ENCODE measurements around the gene EFCAB10. TPM values are rescaled to one million over a fixed set of nuclear protein-coding genes. Genes with fewer than 3 reads are reported as not detected.
"Not testable (repeated sequence)": the region's sequence is repeated elsewhere in the genome, so short reads cannot be mapped to it uniquely, and the experiment has no call there.

EFCAB10 gene
- total RNA-seq, 1 donor from 2014 or later = not detected

GRCh38 chr7:105531792-105532671 is 49.3 kb downstream of the EFCAB10 start, which contains the start of gene RINT1:
RINT1 (plus strand) TSS chr7:105532201; CDS start chr7:105532316, 115 bp downstream.
- CTCF ChIA-PET = interaction anchor here (0.5 to 1.1 kb wide), 4 partner anchors 13 to 471 kb away, joined by 3 read pairs; no protein-coding TSS in a partner anchor
- Mint-ChIP-seq H3K4me3 (peak within 1 kb of the TSS; percentile 91), H3K27me3 (no peaks in the 10 kb centered on the region), H3K36me3 (ENCODE audit: low read depth) (peaks cover 22% of the 10 kb centered on the region), H3K27ac (peak within 1 kb of the TSS; percentile 96), H3K4me1 (peaks cover 33% of the 10 kb centered on the region), H3K9me3 (no peaks in the 10 kb centered on the region)
- TF ChIP-seq CTCF (IDR thresholded peaks at IDR 0.05) = no peak
- peak; percentile 92 for ATAC-seq (ENCODE audit: low read depth)
- intact Hi-C loops (cut with micrococcal nuclease) = loop anchor here (1.0 to 5.0 kb wide), 6 partner anchors 10 to 1635 kb away; partner anchors contain the start of genes HBP1, ORC5 and PUS7
- POLR2A ChIA-PET = interaction anchor here (0.6 to 2.8 kb wide), 22 partner anchors 8 to 1638 kb away, joined by 3 to 24 read pairs (median 4); partner anchors contain the start of genes KMT2E, PUS7, SRPK2 and SYPL1
- peak; percentile 90 for DNase-seq

GRCh38 chr7:105530546-105530945 is 50.7 kb downstream of the EFCAB10 start:
- Mint-ChIP-seq H3K4me3 (peak overlapping the region; percentile 38), H3K36me3 (ENCODE audit: low read depth) (peaks cover 14% of the 10 kb centered on the region), H3K4me1 (peaks cover 31% of the 10 kb centered on the region), H3K9me3 (no peaks in the 10 kb centered on the region), H3K27ac (no peak overlapping the region), H3K27me3 (no peaks in the 10 kb centered on the region)
- intact Hi-C loops (cut with micrococcal nuclease) = loop anchor here (5.0 kb wide), 2 partner anchors 1323 to 1637 kb away; partner anchors contain the start of genes HBP1 and ORC5
- DNase-seq = no peak
- CTCF ChIA-PET = no interaction called here
- POLR2A ChIA-PET = interaction anchor here (0.7 to 1.0 kb wide), 3 partner anchors 9 to 540 kb away, joined by 3 to 5 read pairs (median 3); no protein-coding TSS in a partner anchor
- no peak for ATAC-seq (ENCODE audit: low read depth)
- no peak for TF ChIP-seq CTCF (IDR thresholded peaks at IDR 0.05)

DNA sequence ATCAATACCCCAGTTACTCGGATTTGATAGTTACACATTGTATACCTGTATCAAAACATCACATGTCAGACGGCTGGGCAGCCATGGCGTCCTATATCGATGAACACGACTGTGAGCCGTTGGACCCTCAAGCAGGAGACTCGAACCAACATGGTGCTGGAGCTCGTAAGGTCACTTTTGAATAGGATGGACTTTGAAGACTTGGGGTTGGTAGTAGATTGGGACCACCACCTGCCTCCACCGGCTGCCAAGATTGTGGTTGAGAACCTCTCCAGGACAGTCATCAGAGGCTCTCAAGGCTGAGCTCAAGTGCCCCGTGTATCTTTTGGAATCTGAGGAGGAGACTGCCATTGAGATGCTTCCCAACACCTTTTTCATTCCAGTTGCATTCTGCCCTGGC is 51.2 kb downstream of the EFCAB10 start:
- no peak for DNase-seq
- Mint-ChIP-seq H3K36me3 (ENCODE audit: low read depth) (peaks cover 14% of the 10 kb centered on the region), H3K4me1 (peaks cover 33% of the 10 kb centered on the region), H3K27ac (no peak overlapping the region), H3K4me3 (peak overlapping the region; percentile 38), H3K27me3 (no peaks in the 10 kb centered on the region), H3K9me3 (no peaks in the 10 kb centered on the region)
- no peak for ATAC-seq (ENCODE audit: low read depth)
- POLR2A ChIA-PET = interaction anchor here (0.7 to 1.0 kb wide), 3 partner anchors 9 to 540 kb away, joined by 3 to 5 read pairs (median 3); no protein-coding TSS in a partner anchor
- no peak for TF ChIP-seq CTCF (IDR thresholded peaks at IDR 0.05)
- CTCF ChIA-PET = no interaction called here
- intact Hi-C loops (cut with micrococcal nuclease) = loop anchor here (5.0 kb wide), 2 partner anchors 1323 to 1637 kb away; partner anchors contain the start of genes HBP1 and ORC5

DNA sequence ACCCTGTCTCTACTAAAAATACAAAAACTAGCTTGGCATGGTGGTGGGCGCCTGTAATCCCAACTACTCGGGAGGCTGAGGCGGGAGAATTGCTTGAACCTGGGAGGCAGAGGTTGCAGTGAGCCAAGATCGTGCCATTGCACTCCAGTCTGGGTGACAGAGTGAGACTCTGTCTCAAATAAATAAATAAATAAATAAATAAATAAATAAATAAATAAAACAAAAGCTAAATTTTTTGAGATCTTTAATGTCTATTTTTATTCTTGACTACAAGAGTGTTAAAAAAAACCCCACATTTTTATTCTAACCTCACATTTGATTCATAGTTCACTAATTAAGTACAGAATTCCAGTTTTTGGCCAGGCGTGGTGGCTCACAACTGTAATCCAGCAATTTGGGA is 53.6 kb downstream of the EFCAB10 start:
- H3K9me3 Mint-ChIP-seq; intact Hi-C loops (cut with micrococcal nuclease); H3K27ac Mint-ChIP-seq; ATAC-seq (ENCODE audit: low read depth); H3K27me3 Mint-ChIP-seq; H3K4me3 Mint-ChIP-seq; CTCF ChIA-PET; DNase-seq; POLR2A ChIA-PET; H3K36me3 Mint-ChIP-seq (ENCODE audit: low read depth): not testable (repeated sequence)
- peaks cover 28% of the 10 kb centered on the region for H3K4me1 Mint-ChIP-seq

GRCh38 chr7:105524840-105525239 is 56.5 kb downstream of the EFCAB10 start:
- H3K4me3 Mint-ChIP-seq = no peak overlapping the region
- intact Hi-C loops (cut with micrococcal nuclease) = loop anchor here (5.0 kb wide), 1 partner anchor 173 kb away; no protein-coding TSS in a partner anchor
- POLR2A ChIA-PET = interaction anchor here (0.6 kb wide), 1 partner anchor 1647 kb away, joined by 7 read pairs; no protein-coding TSS in a partner anchor
- CTCF ChIA-PET = no interaction called here
- H3K36me3 Mint-ChIP-seq (ENCODE audit: low read depth) = peaks cover 1% of the 10 kb centered on the region
- ATAC-seq (ENCODE audit: low read depth) = no peak
- H3K27ac Mint-ChIP-seq = no peak overlapping the region
- TF ChIP-seq CTCF (IDR thresholded peaks at IDR 0.05) = no peak
- H3K27me3 Mint-ChIP-seq = no peaks in the 10 kb centered on the region
- H3K9me3 Mint-ChIP-seq = no peaks in the 10 kb centered on the region
- DNase-seq = no peak
- peaks cover 24% of the 10 kb centered on the region for H3K4me1 Mint-ChIP-seq

DNA sequence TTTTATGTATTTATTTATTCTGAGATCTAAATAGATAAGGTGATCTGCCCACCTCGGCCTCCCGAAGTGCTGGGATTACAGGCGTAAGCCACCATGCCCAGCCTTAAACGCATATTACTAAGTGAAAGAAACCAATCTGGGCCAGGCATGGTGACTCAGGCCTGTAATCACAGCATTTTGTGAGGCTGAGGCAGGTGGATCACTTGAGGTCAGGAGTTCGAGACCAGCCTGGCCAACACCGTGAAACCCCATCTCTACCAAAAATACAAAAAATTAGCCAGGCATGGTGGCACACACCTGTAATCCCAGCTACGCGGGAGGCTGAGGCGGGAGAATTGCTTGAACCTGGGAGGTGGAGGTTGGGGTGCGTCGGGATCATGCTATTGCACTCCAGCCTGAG is 56.9 kb downstream of the EFCAB10 start:
- ATAC-seq (ENCODE audit: low read depth); DNase-seq; H3K27ac Mint-ChIP-seq; H3K9me3 Mint-ChIP-seq; H3K4me3 Mint-ChIP-seq; CTCF ChIA-PET; H3K27me3 Mint-ChIP-seq; H3K36me3 Mint-ChIP-seq (ENCODE audit: low read depth): not testable (repeated sequence)
- POLR2A ChIA-PET = interaction anchor here (0.6 to 4.4 kb wide), 2 partner anchors 8 to 1648 kb away, joined by 7 to 24 read pairs; partner anchors contain the start of gene RINT1
- H3K4me1 Mint-ChIP-seq = peaks cover 27% of the 10 kb centered on the region
- intact Hi-C loops (cut with micrococcal nuclease) = loop anchor here (5.0 kb wide), 1 partner anchor 172 kb away; no protein-coding TSS in a partner anchor

All from activated B cell treated with CpG ODN at 0.5 μM for 24 hours (primary cell).